Caco-2 (cell line): Measurements from ENCODE around the gene MAP4K3. TPM values are rescaled to one million over a fixed set of nuclear protein-coding genes. Genes with fewer than 3 reads are reported as not detected.

Source experiments
- BruUV-seq: library from RNA; stranded (reverse); fragments of 400-500 nt; replicated peaks from 2 replicates; lab custom pipeline; 2021; lab: Mats Ljungman, UMichigan
- CTCF ChIA-PET: fragments of 300-600 bp; sonication (Branson Sonifier 250); formaldehyde crosslinking; loops from one replicate; lab custom pipeline; 2022; ENCODE audit warnings: antibody characterized with exemption; lab: Charles Lee
- POLR2A ChIA-PET: fragments of 300-600 bp; sonication (Branson Sonifier 250); formaldehyde crosslinking; loops from one replicate; lab custom pipeline; 2022; ENCODE audit warnings: antibody characterized with exemption; lab: Charles Lee
- DNase-seq, 2 experiments: peaks; one replicate each; pipeline versions ENCODE4 v3.0.0 to v3.0.0-alpha.2; 2020 to 2022
- H3K27me3 ChIP-seq: replicated peaks from 2 replicates; pipeline ENCODE4 v1.6.0; 2011; ENCODE audit warnings: low read length; ENCODE audit not compliant: control insufficient read depth, insufficient read depth
- H3K36me3 ChIP-seq: 2 replicates; pipeline ENCODE4 v1.5.1; 2011; ENCODE audit warnings: low read length; ENCODE audit not compliant: control insufficient read depth, insufficient read depth
- H3K4me1 ChIP-seq: fragments of 250-450 bp; sonication (Bioruptor Pico); 2 replicates; pipeline ENCODE4 v1.5.1; 2020; ENCODE audit warnings: mild to moderate bottlenecking
- H3K4me3 ChIP-seq: 2 replicates; pipeline ENCODE4 v1.5.1; 2011; ENCODE audit warnings: low read depth, mild to moderate bottlenecking, control low read depth, low read length
- H3K9me3 ChIP-seq: fragments of 250-450 bp; sonication (Bioruptor Pico); 2 replicates; pipeline ENCODE4 v1.5.1; 2020; ENCODE audit warnings: mild to moderate bottlenecking, moderate library complexity
- H3K27ac Mint-ChIP-seq: one replicate; pipeline ENCODE4 v1.8.0; 2022; ENCODE audit warnings: mixed read lengths; ENCODE audit not compliant: unreplicated experiment
- H3K27me3 Mint-ChIP-seq: one replicate; pipeline ENCODE4 v1.8.0; 2022; ENCODE audit warnings: mixed read lengths; ENCODE audit not compliant: insufficient read depth, unreplicated experiment
- H3K36me3 Mint-ChIP-seq: one replicate; pipeline ENCODE4 v1.8.0; 2022; ENCODE audit warnings: mild to moderate bottlenecking, mixed read lengths; ENCODE audit not compliant: insufficient read depth, unreplicated experiment
- H3K4me1 Mint-ChIP-seq: one replicate; pipeline ENCODE4 v1.8.0; 2022; ENCODE audit warnings: low read depth, mixed read lengths; ENCODE audit not compliant: unreplicated experiment
- H3K4me3 Mint-ChIP-seq: one replicate; pipeline ENCODE4 v1.8.0; 2022; ENCODE audit warnings: mild to moderate bottlenecking, moderate library complexity, mixed read lengths; ENCODE audit not compliant: unreplicated experiment
- H3K9me3 Mint-ChIP-seq: one replicate; pipeline ENCODE4 v1.8.0; 2022; ENCODE audit warnings: mixed read lengths; ENCODE audit not compliant: unreplicated experiment
- CTCF ChIP-seq, 2 experiments: fragments of 200-600 bp in 1 of 2; IDR thresholded peaks; 1 replicate in 1 of 2; 2 replicates in 1 of 2; pipeline versions ENCODE4 v1.5.1 to v1.8.0; 2011 to 2022; ENCODE audit warnings: antibody characterized with exemption in 1 of 2, control low read depth in 1 of 2, inconsistent platforms in 1 of 2, low read depth in 1 of 2, low read length in 1 of 2, mild to moderate bottlenecking in 1 of 2, moderate library complexity in 1 of 2; ENCODE audit not compliant: insufficient read depth in 1 of 2, severe bottlenecking in 1 of 2, unreplicated experiment in 1 of 2
- intact Hi-C: fragments of 100-400 bp; cut with micrococcal nuclease; formaldehyde crosslinking; loops from one replicate; pipeline ENCODE4 v1.10.0; 2022; ENCODE audit not compliant: unreplicated experiment
- total RNA-seq: library from RNA; stranded (reverse); gene quantifications from 2 replicates; pipeline ENCODE4 v1.2.3, GENCODE V29; 2022

The MAP4K3 gene
- total RNA-seq, 1 experiment from 2014 or later, result 46.1 TPM

- intact Hi-C loops, result no loop called here
- ChIA-PET CTCF (no interaction called here), POLR2A (no interaction called here)
- no peak for TF ChIP-seq CTCF (IDR thresholded peaks at IDR 0.05; ENCODE audit: insufficient read depth in 1 of 2, low read depth in 1 of 2, low read length in 1 of 2, severe bottlenecking in 1 of 2, unreplicated experiment in 1 of 2)
- H3K9me3 Mint-ChIP-seq, result no peaks in the 10 kb centered on the region
- H3K4me1 Mint-ChIP-seq, result peaks cover 7% of the 10 kb centered on the region
- H3K4me3 Mint-ChIP-seq, result no peak overlapping the region
- H3K27ac Mint-ChIP-seq, result no peak overlapping the region
- BruUV-seq, result no TSS peak
- H3K4me1 ChIP-seq, result no peaks in the 10 kb centered on the region
- H3K36me3 ChIP-seq, result peaks cover 2% of the 10 kb centered on the region; the same call in 1 of the 2 replicates
- H3K27me3 Mint-ChIP-seq, result no peaks in the 10 kb centered on the region
- no peaks in the 10 kb centered on the region for H3K9me3 ChIP-seq
- H3K36me3 Mint-ChIP-seq, result peaks cover 21% of the 10 kb centered on the region
- H3K4me3 ChIP-seq, result no peak overlapping the region
- DNase-seq, result no peak
- no peaks in the 10 kb centered on the region for H3K27me3 ChIP-seq
Measured at GRCh38 chr2:39338502-39338901, 98.6 kb downstream of the MAP4K3 start.

- H3K4me1 Mint-ChIP-seq, result peaks cover 7% of the 10 kb centered on the region
- no peaks in the 10 kb centered on the region for H3K27me3 Mint-ChIP-seq
- H3K4me3 ChIP-seq, result no peak overlapping the region
- no peak overlapping the region for H3K4me3 Mint-ChIP-seq
- intact Hi-C loops, result no loop called here
- peaks cover 2% of the 10 kb centered on the region; the same call in 1 of the 2 replicates for H3K36me3 ChIP-seq
- peaks cover 17% of the 10 kb centered on the region for H3K36me3 Mint-ChIP-seq
- no peaks in the 10 kb centered on the region for H3K9me3 Mint-ChIP-seq
- ChIA-PET POLR2A (no interaction called here), CTCF (no interaction called here)
- BruUV-seq, result no TSS peak
- no peaks in the 10 kb centered on the region for H3K27me3 ChIP-seq
- no peak for TF ChIP-seq CTCF (IDR thresholded peaks at IDR 0.05; ENCODE audit: insufficient read depth in 1 of 2, low read depth in 1 of 2, low read length in 1 of 2, severe bottlenecking in 1 of 2, unreplicated experiment in 1 of 2)
- no peak for DNase-seq
- no peaks in the 10 kb centered on the region for H3K4me1 ChIP-seq
- H3K9me3 ChIP-seq, result no peaks in the 10 kb centered on the region
- no peak overlapping the region for H3K27ac Mint-ChIP-seq
Measured at GRCh38 chr2:39335930-39336329, 101.2 kb downstream of the MAP4K3 start.

- no TSS peak for BruUV-seq
- no peak for DNase-seq
- Mint-ChIP-seq H3K27me3 (no peaks in the 10 kb centered on the region), H3K27ac (no peak overlapping the region), H3K4me1 (peaks cover 7% of the 10 kb centered on the region), H3K9me3 (no peaks in the 10 kb centered on the region), H3K4me3 (no peak overlapping the region), H3K36me3 (peaks cover 15% of the 10 kb centered on the region)
- ChIA-PET CTCF (no interaction called here), POLR2A (no interaction called here)
- H3K27me3 ChIP-seq, result no peaks in the 10 kb centered on the region
- H3K4me1 ChIP-seq, result no peaks in the 10 kb centered on the region
- no peak for TF ChIP-seq CTCF (IDR thresholded peaks at IDR 0.05; ENCODE audit: insufficient read depth in 1 of 2, low read depth in 1 of 2, low read length in 1 of 2, severe bottlenecking in 1 of 2, unreplicated experiment in 1 of 2)
- intact Hi-C loops, result no loop called here
- no peak overlapping the region for H3K4me3 ChIP-seq
- H3K9me3 ChIP-seq, result no peaks in the 10 kb centered on the region
- H3K36me3 ChIP-seq, result peaks cover 2% of the 10 kb centered on the region; the same call in 1 of the 2 replicates
Measured at GRCh38 chr2:39334978-39335377, 102.1 kb downstream of the MAP4K3 start.
